GDM1 (cell line): ENCODE measurements around the gene TNS3.

Experiments used
- DNase-seq: peaks from one replicate; lab custom pipeline; 2025; lab: John Stamatoyannopoulos, UW

Gene TNS3

GRCh38 chr7:47485640-47486435 lies 96.1 kb downstream of the TNS3 start:
- no peak for DNase-seq

GRCh38 chr7:47484923-47485639 lies 96.8 kb downstream of the TNS3 start:
- DNase-seq, result no peak

- DNase-seq, result no peak
Observed at GRCh38 chr7:47484457-47484856, 97.5 kb downstream of the TNS3 start.

GRCh38 chr7:47483604-47484273 lies 98.2 kb downstream of the TNS3 start:
- peak; percentile 17 for DNase-seq

- no peak for DNase-seq
Observed at GRCh38 chr7:47482013-47482875, 99.7 kb downstream of the TNS3 start.

- DNase-seq, result no peak
Observed at GRCh38 chr7:47481541-47482012, 100.3 kb downstream of the TNS3 start.

- DNase-seq, result no peak
Observed at GRCh38 chr7:47480576-47481538, 101.1 kb downstream of the TNS3 start.

- DNase-seq, result no peak
Observed at GRCh38 chr7:47479821-47480575, 101.9 kb downstream of the TNS3 start.

- no peak for DNase-seq
Observed at GRCh38 chr7:47478926-47479711, 102.8 kb downstream of the TNS3 start.

- DNase-seq, result no peak
Observed at GRCh38 chr7:47478017-47478344, 103.9 kb downstream of the TNS3 start.

- no peak for DNase-seq
Observed at GRCh38 chr7:47477191-47478016, 104.5 kb downstream of the TNS3 start.

- DNase-seq, result no peak
Observed at GRCh38 chr7:47475880-47476227, 106.1 kb downstream of the TNS3 start.

- DNase-seq, result peak; percentile 75
Observed at GRCh38 chr7:47474937-47475879, 106.7 kb downstream of the TNS3 start.

- DNase-seq, result no peak
Observed at GRCh38 chr7:47474211-47474936, 107.5 kb downstream of the TNS3 start.

GRCh38 chr7:47473499-47474210 lies 108.3 kb downstream of the TNS3 start:
- DNase-seq, result no peak
